K562 (cell line): ENCODE data around the gene FAM20C. TPM values are rescaled to one million over a fixed set of nuclear protein-coding genes. Genes with fewer than 3 reads are reported as not detected.

ENCODE experiments used
- ATAC-seq: fragments of 200-7000 bp; cut with Tn5 transposase; 3 replicates; pipeline ENCODE4 v1.9.1; 2020; ENCODE audit warnings: moderate library complexity
- BruUV-seq: library from RNA; stranded (reverse); fragments of 400-500 nt; replicated peaks from 2 replicates; lab custom pipeline; 2021; lab: Mats Ljungman, UMichigan
- CTCF ChIA-PET: fragments of 300-600 bp; formaldehyde crosslinking; extraction: SDS; loops from one replicate; lab custom pipeline; 2021; ENCODE audit warnings: low intra/inter-chr PET ratio; lab: Yijun Ruan, JAX
- POLR2A ChIA-PET: fragments of 300-600, 350-650 bp; sonication (Branson Sonifier 250); formaldehyde crosslinking; extraction: SDS; loops from one replicate; lab custom pipeline; 2021; ENCODE audit warnings: antibody characterized with exemption, inconsistent platforms; lab: Yijun Ruan, JAX
- DNase-seq, 4 experiments: peaks; one replicate each; pipeline versions ENCODE4 v3.0.0 to v3.0.0-alpha.2; 2011 to 2018; ENCODE audit warnings: low spot score in 3 of 4, mixed read lengths in 3 of 4; ENCODE audit errors: extremely low read depth in 1 of 4
- FAIRE-seq: peaks from 2 replicates; lab custom pipeline; 2011; peaks lifted over from hg19 to GRCh38; lab: Jason Lieb, UNC
- H2AFZ ChIP-seq: 2 replicates; pipeline ENCODE4 v1.6.0; 2011; ENCODE audit warnings: low read depth, low read length, control low read depth, inconsistent platforms
- H3K27ac ChIP-seq: fragments of 200-600 bp; 3 replicates; pipeline ENCODE4 v1.8.0; 2011; ENCODE audit warnings: low read depth, mild to moderate bottlenecking, control low read depth, inconsistent platforms, low read length, moderate library complexity, mixed read lengths; ENCODE audit errors: extremely low read depth
- H3K27me3 ChIP-seq, 2 experiments: fragments of 300-600 bp in 1 of 2; 2 replicates in 1 of 2; 3 replicates in 1 of 2; pipeline versions ENCODE4 v1.6.0 to v1.8.0; 2011; ENCODE audit warnings: inconsistent platforms in 2 of 2, low read length in 2 of 2, mild to moderate bottlenecking in 1 of 2, mixed read lengths in 1 of 2, moderate library complexity in 1 of 2; ENCODE audit not compliant: control insufficient read depth in 2 of 2, insufficient read depth in 2 of 2
- H3K36me3 ChIP-seq: fragments of 300-600 bp; 3 replicates; pipeline ENCODE4 v1.8.0; 2011; ENCODE audit warnings: mild to moderate bottlenecking, low read length, inconsistent platforms; ENCODE audit not compliant: control insufficient read depth, insufficient read depth
- H3K4me1 ChIP-seq, 2 experiments: fragments of 200-600 bp in 1 of 2; replicated peaks in 1 of 2; 2 replicates in 1 of 2; 3 replicates in 1 of 2; pipeline versions ENCODE4 v1.5.1 to v1.8.0; 2011; ENCODE audit warnings: inconsistent platforms in 2 of 2, low read length in 2 of 2, mild to moderate bottlenecking in 1 of 2, mixed read lengths in 1 of 2, moderate library complexity in 1 of 2; ENCODE audit not compliant: control insufficient read depth in 2 of 2, insufficient read depth in 2 of 2
- H3K4me2 ChIP-seq: 2 replicates; pipeline ENCODE4 v1.6.1; 2011; ENCODE audit warnings: low read length, control low read depth, inconsistent platforms, mixed read lengths; ENCODE audit not compliant: insufficient read depth
- H3K4me3 ChIP-seq: fragments of 200-600 bp; sonication (generic), shearing (Covaris generic); 2 replicates; pipeline ENCODE4 v1.5.1; 2016; ENCODE audit warnings: control low read depth, inconsistent platforms
- H3K79me2 ChIP-seq: fragments of 200-600 bp; 3 replicates; pipeline ENCODE4 v1.8.0; 2011; ENCODE audit warnings: low read length, inconsistent platforms; ENCODE audit not compliant: control insufficient read depth, insufficient read depth
- H3K9ac ChIP-seq, 2 experiments: 2 replicates each; pipeline versions ENCODE4 v1.6.0 to v1.6.1; 2011; ENCODE audit warnings: low read depth in 2 of 2, low read length in 2 of 2, control low read depth in 1 of 2, inconsistent platforms in 1 of 2, mild to moderate bottlenecking in 1 of 2, mixed read lengths in 1 of 2; ENCODE audit not compliant: insufficient read depth in 1 of 2
- H3K9me1 ChIP-seq: one replicate; pipeline ENCODE4 v1.6.0; 2011; ENCODE audit warnings: inconsistent platforms, mild to moderate bottlenecking, low read length, moderate library complexity; ENCODE audit not compliant: control insufficient read depth, insufficient read depth
- H3K9me3 ChIP-seq: replicated peaks from 2 replicates; pipeline ENCODE4 v1.5.1; 2011; ENCODE audit warnings: low read depth, low read length, inconsistent platforms; ENCODE audit not compliant: control insufficient read depth, insufficient read depth
- H4K20me1 ChIP-seq: replicated peaks from 2 replicates; pipeline ENCODE4 v1.6.1; 2011; ENCODE audit warnings: low read length, inconsistent platforms, mixed read lengths; ENCODE audit not compliant: control insufficient read depth, insufficient read depth
- E4F1 ChIP-seq: fragments of 250-450 bp; sonication (Bioruptor Pico); IDR thresholded peaks from 2 replicates; pipeline ENCODE4 v1.5.0; 2021; ENCODE audit warnings: mild to moderate bottlenecking, borderline replicate concordance
- EZH2 ChIP-seq: IDR thresholded peaks from 2 replicates; pipeline ENCODE4 v1.6.1; 2012; ENCODE audit warnings: low read depth, mild to moderate bottlenecking, inconsistent platforms, low read length, borderline replicate concordance
- ZNF436 ChIP-seq: fragments of 250-450, 450-650 bp; sonication (Bioruptor Pico); formaldehyde crosslinking; IDR thresholded peaks from 2 replicates; pipeline ENCODE4 v1.7.0; 2020; ENCODE audit warnings: mild to moderate bottlenecking
- WGBS: fragments of 100-300 bp; shearing (Covaris generic); methylation state at CpG from one replicate; pipeline ENCODE4 v1.1.6; 2016; ENCODE audit warnings: low coverage, mixed read lengths; ENCODE audit not compliant: insufficient coverage; ENCODE audit errors: missing lambda C conversion rate; 5-methylcytosine and 5-hydroxymethylcytosine counted together
- in situ Hi-C: fragments of 300-500 bp; cut with MboI; formaldehyde crosslinking; loops from 4 replicates; pipeline ENCODE4 v1.15.0; 2018; ENCODE audit warnings: inconsistent platforms, mixed read lengths
- intact Hi-C: fragments of 100-400 bp; cut with micrococcal nuclease; formaldehyde crosslinking; loops from 2 replicates; pipeline ENCODE4 v1.14.2; 2022
- polyA plus RNA-seq, 8 experiments: library from polyadenylated mRNA; depleted of rRNA in 4 of 8; stranded (reverse) in 5 of 8; unstranded in 3 of 8; fragments of >200 nt; fragmentation: Nextera tagmentation in 2 of 8; fragmentation: Illumina TruSeq in 1 of 8; extraction: Ambion mirVana in 2 of 8; extraction: Trizol in 1 of 8; gene quantifications; 2 replicates each; pipeline versions ENCODE4 v1.2.1 to v1.2.3, GENCODE V29; 2011 to 2014; ENCODE audit warnings: inconsistent platforms in 1 of 8, missing spikeins in 1 of 8
- total RNA-seq, 7 experiments: library from RNA; depleted of rRNA in 6 of 7; stranded (reverse); fragments of >200 nt in 6 of 7; fragmentation: Illumina TruSeq in 2 of 7; extraction: Trizol in 2 of 7; gene quantifications; 2 replicates each; pipeline versions ENCODE4 v1.2.1 to v1.2.3, GENCODE V29; 2011 to 2021; ENCODE audit warnings: low replicate concordance in 1 of 7

Gene FAM20C
- total and polyA plus RNA-seq, 9 of the 15 experiments (the other 6 are each of a cell fraction or from before 2014, with no cell fraction given), result 0.09 TPM; not detected in 8

GRCh38 chr7:251446-252175 lies 59.2 kb downstream of the FAM20C start (continued):
- TF ChIP-seq E4F1 (CRISPR knock-in tag), result no peak

DNA sequence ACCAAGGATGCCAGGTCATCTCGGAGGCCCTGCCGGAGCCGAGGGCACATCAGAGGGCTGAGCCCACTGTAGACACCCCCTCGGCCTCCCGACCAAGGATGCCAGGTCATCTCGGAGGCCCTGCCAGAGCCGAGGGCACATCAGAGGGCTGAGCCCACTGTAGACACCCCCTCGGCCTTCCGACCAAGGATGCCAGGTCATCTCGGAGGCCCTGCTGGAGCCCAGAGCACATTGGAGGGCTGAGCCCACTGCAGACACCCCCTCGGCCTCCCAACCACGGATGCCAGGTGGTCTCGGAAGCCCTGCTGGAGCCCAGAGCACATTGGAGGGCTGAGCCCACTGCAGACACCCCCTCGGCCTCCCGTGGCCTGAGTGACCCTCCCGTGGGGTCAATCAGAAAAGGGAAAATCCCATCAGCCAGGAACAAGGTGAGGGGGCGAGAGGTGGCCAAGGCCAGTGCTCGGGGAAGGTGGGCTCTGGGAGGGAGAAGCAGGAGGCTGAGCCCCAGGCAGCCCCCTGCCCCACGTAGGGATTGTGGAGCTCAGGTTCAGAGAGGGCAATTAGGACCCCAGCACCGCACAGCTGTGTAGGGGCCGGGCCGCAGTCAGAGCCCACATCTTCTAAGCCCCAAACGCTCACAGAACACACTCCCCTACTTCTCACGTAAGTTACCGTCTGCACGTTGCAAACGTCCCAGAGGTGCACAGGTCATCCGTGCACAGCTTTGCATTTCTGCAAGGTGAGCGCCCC lies 60.0 kb downstream of the FAM20C start:
- no TSS peak for BruUV-seq
- no peak overlapping the region for H3K9ac ChIP-seq
- no peaks in the 10 kb centered on the region for H3K79me2 ChIP-seq
- H2AFZ ChIP-seq, result no peak overlapping the region
- CTCF ChIA-PET, result no interaction called here
- intact Hi-C loops, result no loop called here
- H3K36me3 ChIP-seq, result no peaks in the 10 kb centered on the region
- peaks cover 35% of the 10 kb centered on the region for H4K20me1 ChIP-seq
- POLR2A ChIA-PET, result no interaction called here
- no peaks in the 10 kb centered on the region for H3K9me1 ChIP-seq
- no peak overlapping the region for H3K4me2 ChIP-seq
- DNase-seq (no peak), ATAC-seq (no peak), FAIRE-seq (no peak)
- 3% methylated on average over 23 of the region's 29 CpGs for WGBS
- in situ Hi-C loops, result no loop called here
- H3K27me3 ChIP-seq, result peaks cover 66 to 100% of the 10 kb centered on the region in 2 experiments
- TF ChIP-seq ZNF436 (CRISPR knock-in tag) (no peak), EZH2 (0 out of 2 replicates have a peak, but pooled peaks have one; percentile 8)
- H3K9me3 ChIP-seq, result no peaks in the 10 kb centered on the region
- H3K27ac ChIP-seq, result no peak overlapping the region
- H3K4me1 ChIP-seq, result peaks cover 0 to 25% of the 10 kb centered on the region in 2 experiments; a peak in 2 of 5 replicates
- H3K4me3 ChIP-seq, result no peak overlapping the region
